ENCODE measurements around the gene VAC14.

- TF ChIP-seq POLR2A (IDR thresholded peaks at IDR 0.05) (no peak), CTCF (IDR thresholded peaks at IDR 0.05) (no peak)
Measured at GRCh38 chr16:70720425-70721201, 80.3 kb downstream of the VAC14 start.
